Left ventricle myocardium inferior (tissue), 1 donor: ENCODE measurements around the gene SEPTIN10. TPM values are rescaled to one million over a fixed set of nuclear protein-coding genes. Genes with fewer than 3 reads are reported as not detected.

Experiments used
- DNase-seq: peaks from one replicate; pipeline ENCODE4 v3.0.0-alpha.2; 2020
- H3K27ac ChIP-seq: fragments of 200-600 bp; replicated peaks from 2 replicates; pipeline ENCODE4 v1.8.0; 2021
- H3K27me3 ChIP-seq: fragments of 200-600 bp; 2 replicates; pipeline ENCODE4 v1.8.0; 2021; ENCODE audit warnings: low read depth
- H3K36me3 ChIP-seq: fragments of 200-600 bp; 2 replicates; pipeline ENCODE4 v1.8.0; 2021
- H3K4me1 ChIP-seq: fragments of 200-600 bp; 2 replicates; pipeline ENCODE4 v1.8.0; 2021
- H3K4me3 ChIP-seq: fragments of 200-600 bp; 2 replicates; pipeline ENCODE4 v1.8.0; 2021; ENCODE audit warnings: mild to moderate bottlenecking, moderate library complexity
- H3K9me3 ChIP-seq: fragments of 200-600 bp; replicated peaks from 2 replicates; pipeline ENCODE4 v1.8.0; 2021
- CTCF ChIP-seq: fragments of 200-600 bp; IDR thresholded peaks from 2 replicates; pipeline ENCODE4 v1.8.0; 2021; ENCODE audit warnings: antibody characterized with exemption, mild to moderate bottlenecking, borderline replicate concordance
- intact Hi-C: fragments of 100-400 bp; cut with micrococcal nuclease; formaldehyde crosslinking; loops from one replicate; pipeline ENCODE4 v1.11.0; 2022
- total RNA-seq: library from RNA; stranded (reverse); fragmentation: NEBNext Ultra II Directional; extraction: Animal tissue kit (Norgen Biotek cat#: 25700); gene quantifications from one replicate; pipeline ENCODE4 v1.2.1, GENCODE V29; 2021
- donor health status: DM: no; HTN: yes; CAD: no; lungs with severe emphysema.

Gene SEPTIN10
- total RNA-seq, 1 donor from 2014 or later, result 55.4 TPM

GRCh38 chr2:109517118-109517889 lies 96.5 kb downstream of the SEPTIN10 start:
- Histone ChIP-seq H3K36me3 (no peaks in the 10 kb centered on the region), H3K9me3 (no peaks in the 10 kb centered on the region), H3K27me3 (peaks cover 7% of the 10 kb centered on the region), H3K4me3 (no peak overlapping the region), H3K27ac (no peak overlapping the region), H3K4me1 (peaks cover 3% of the 10 kb centered on the region)
- TF ChIP-seq CTCF, result no peak
- intact Hi-C loops, result no loop called here
- DNase-seq, result no peak

GRCh38 chr2:109516445-109517117 lies 97.2 kb downstream of the SEPTIN10 start:
- DNase-seq, result peak; percentile 51
- H3K9me3 ChIP-seq, result no peaks in the 10 kb centered on the region
- no peak overlapping the region for H3K27ac ChIP-seq
- H3K36me3 ChIP-seq, result no peaks in the 10 kb centered on the region
- intact Hi-C loops, result no loop called here
- peak; percentile 80 for TF ChIP-seq CTCF
- H3K4me1 ChIP-seq, result peaks cover 3% of the 10 kb centered on the region
- H3K27me3 ChIP-seq, result peaks cover 3% of the 10 kb centered on the region
- no peak overlapping the region for H3K4me3 ChIP-seq

GRCh38 chr2:109514857-109515256 lies 98.9 kb downstream of the SEPTIN10 start:
- H3K4me1 ChIP-seq, result peaks cover 3% of the 10 kb centered on the region
- no peaks in the 10 kb centered on the region for H3K36me3 ChIP-seq
- H3K27ac ChIP-seq, result peak overlapping the region; percentile 73
- no peaks in the 10 kb centered on the region for H3K27me3 ChIP-seq
- no peak overlapping the region for H3K4me3 ChIP-seq
- no peaks in the 10 kb centered on the region for H3K9me3 ChIP-seq
- TF ChIP-seq CTCF, result no peak
- intact Hi-C loops, result loop anchor here (5.0 kb wide), 1 partner anchor 388 kb away; the partner anchor contains the start of gene SH3RF3
- no peak for DNase-seq

- TF ChIP-seq CTCF, result no peak
Measured at GRCh38 chr2:109513749-109514588, 99.8 kb downstream of the SEPTIN10 start.

GRCh38 chr2:109513230-109513629 lies 100.5 kb downstream of the SEPTIN10 start:
- peaks cover 6% of the 10 kb centered on the region for H3K9me3 ChIP-seq
- H3K4me3 ChIP-seq, result no peak overlapping the region
- intact Hi-C loops, result loop anchor here (5.0 kb wide), 1 partner anchor 386 kb away; the partner anchor contains the start of gene SH3RF3
- no peak for TF ChIP-seq CTCF
- H3K36me3 ChIP-seq, result no peaks in the 10 kb centered on the region
- no peaks in the 10 kb centered on the region for H3K27me3 ChIP-seq
- H3K4me1 ChIP-seq, result peaks cover 3% of the 10 kb centered on the region
- no peak for DNase-seq
- H3K27ac ChIP-seq, result no peak overlapping the region

More at GRCh38 chr2:109513749-109514588, 99.8 kb downstream of the SEPTIN10 start:
- H3K9me3 ChIP-seq, result peaks cover 4% of the 10 kb centered on the region
- H3K4me1 ChIP-seq, result peaks cover 3% of the 10 kb centered on the region
- intact Hi-C loops, result loop anchor here (5.0 kb wide), 1 partner anchor 387 kb away; the partner anchor contains the start of gene SH3RF3
- H3K27me3 ChIP-seq, result no peaks in the 10 kb centered on the region
- H3K36me3 ChIP-seq, result no peaks in the 10 kb centered on the region
- H3K4me3 ChIP-seq, result no peak overlapping the region
- no peak for DNase-seq
- H3K27ac ChIP-seq, result peak overlapping the region; percentile 73
